GM10248 (cell line): ENCODE data around the gene FASN.

Source experiments
- CTCF ChIA-PET: fragments of 300-600 bp; sonication (Branson Sonifier 250); formaldehyde crosslinking; extraction: SDS; loops from one replicate; lab custom pipeline; 2021; ENCODE audit warnings: antibody characterized with exemption; lab: Yijun Ruan, JAX
- POLR2A ChIA-PET: fragments of 350-650 bp; sonication (Branson Sonifier 250); formaldehyde crosslinking; extraction: SDS; loops from one replicate; lab custom pipeline; 2020; ENCODE audit warnings: antibody characterized with exemption; lab: Yijun Ruan, JAX
- DNase-seq: peaks from one replicate; pipeline ENCODE4 v3.0.0; 2012; ENCODE audit errors: extremely low spot score
- TF ChIP-seq, protein P1 (sequence below): IDR thresholded peaks from 2 replicates; pipeline ENCODE4 v1.5.1; 2012; ENCODE audit warnings: mild to moderate bottlenecking, low read depth; ENCODE audit errors: extremely low read depth, missing control alignments, control extremely low read depth

The FASN gene

DNA sequence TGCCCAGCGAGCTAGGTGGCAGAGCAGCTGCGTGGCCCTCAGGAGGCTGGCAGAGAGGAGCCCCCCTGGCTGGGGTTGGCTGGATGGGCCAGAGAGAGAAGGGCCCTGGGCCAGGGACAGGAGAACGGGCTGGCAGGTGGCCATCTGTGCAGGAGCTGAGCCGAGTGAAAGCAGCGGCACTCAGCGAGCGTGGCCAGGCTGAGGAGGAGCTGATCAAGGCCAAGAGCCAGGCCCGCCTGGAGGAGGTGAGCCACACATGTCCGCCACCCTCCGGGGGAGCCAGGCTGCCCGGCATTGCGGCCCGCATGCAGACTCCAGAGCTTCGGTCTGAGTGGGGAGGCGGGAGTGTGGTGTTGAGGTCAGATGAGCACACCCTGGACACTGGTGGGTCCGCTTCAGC lies 68.6 kb downstream of the FASN start:
- TF ChIP-seq, protein P1, sequence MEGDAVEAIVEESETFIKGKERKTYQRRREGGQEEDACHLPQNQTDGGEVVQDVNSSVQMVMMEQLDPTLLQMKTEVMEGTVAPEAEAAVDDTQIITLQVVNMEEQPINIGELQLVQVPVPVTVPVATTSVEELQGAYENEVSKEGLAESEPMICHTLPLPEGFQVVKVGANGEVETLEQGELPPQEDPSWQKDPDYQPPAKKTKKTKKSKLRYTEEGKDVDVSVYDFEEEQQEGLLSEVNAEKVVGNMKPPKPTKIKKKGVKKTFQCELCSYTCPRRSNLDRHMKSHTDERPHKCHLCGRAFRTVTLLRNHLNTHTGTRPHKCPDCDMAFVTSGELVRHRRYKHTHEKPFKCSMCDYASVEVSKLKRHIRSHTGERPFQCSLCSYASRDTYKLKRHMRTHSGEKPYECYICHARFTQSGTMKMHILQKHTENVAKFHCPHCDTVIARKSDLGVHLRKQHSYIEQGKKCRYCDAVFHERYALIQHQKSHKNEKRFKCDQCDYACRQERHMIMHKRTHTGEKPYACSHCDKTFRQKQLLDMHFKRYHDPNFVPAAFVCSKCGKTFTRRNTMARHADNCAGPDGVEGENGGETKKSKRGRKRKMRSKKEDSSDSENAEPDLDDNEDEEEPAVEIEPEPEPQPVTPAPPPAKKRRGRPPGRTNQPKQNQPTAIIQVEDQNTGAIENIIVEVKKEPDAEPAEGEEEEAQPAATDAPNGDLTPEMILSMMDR = no peak
- ChIA-PET POLR2A (no interaction called here), CTCF (interaction anchor here (0.6 to 9.3 kb wide), 27 partner anchors 9 to 524 kb away, joined by 3 to 87 read pairs (median 5); partner anchors contain the start of genes DCXR, GPS1, OGFOD3 and SIRT7)
- DNase-seq = no peak

DNA sequence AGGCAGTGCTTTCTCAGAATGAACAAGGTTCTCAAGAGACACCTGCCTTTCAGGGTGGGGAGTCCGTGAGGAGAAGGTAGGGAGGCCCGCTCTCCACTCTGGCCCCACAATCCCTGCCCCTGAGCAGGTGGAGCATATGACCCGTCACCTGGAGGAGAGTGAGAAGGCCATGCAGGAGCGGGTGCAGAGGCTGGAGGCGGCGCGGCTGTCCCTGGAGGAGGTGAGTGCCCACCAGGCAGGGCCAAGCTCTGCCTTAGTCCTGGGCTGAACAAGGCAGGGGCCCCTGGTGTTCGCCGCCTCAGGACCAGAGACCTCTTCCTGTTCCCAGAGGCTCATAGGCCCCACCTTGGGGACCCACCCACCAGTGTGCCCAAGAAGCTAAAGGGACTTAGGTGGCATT lies 69.1 kb downstream of the FASN start:
- no peak for DNase-seq
- TF ChIP-seq, protein P1 = no peak
- ChIA-PET POLR2A (no interaction called here), CTCF (interaction anchor here (0.6 to 9.3 kb wide), 13 partner anchors 9 to 525 kb away, joined by 3 to 87 read pairs (median 5); partner anchors contain the start of gene DCXR)
